Breast epithelium (tissue), 3 donors: Measurements from ENCODE around the gene MTERF2. TPM values are rescaled to one million over a fixed set of nuclear protein-coding genes. Genes with fewer than 3 reads are reported as not detected.

Experiments used
- total RNA-seq, 3 donors: library from RNA; depleted of rRNA; stranded (reverse); fragments of >200 nt; gene quantifications; one replicate each; pipeline ENCODE4 v1.1.0, GENCODE V29; 2016

The MTERF2 gene
- total RNA-seq, 3 donors from 2014 or later, result 13.6 to 32.8 (median 18.0) TPM

Other genes starting within 250 kb of the MTERF2 start
- gene RIC8B, start 212.5 kb downstream of the MTERF2 start, total RNA-seq, result 10 to 100 TPM; 19.0 to 23.9 (median 19.7) TPM
- gene TMEM263, start 31.2 kb downstream of the MTERF2 start, total RNA-seq, result 10 to 100 TPM; 28.8 to 44.2 (median 37.0) TPM
- 10 to 100 TPM; 24.0 to 81.5 (median 47.5) TPM for gene CRY1, start 106.4 kb upstream of the MTERF2 start, total RNA-seq